Mesodermal cell (in vitro differentiated cells): ENCODE measurements around the gene ZNF764.
"Not testable (repeated sequence)": the region's sequence is repeated elsewhere in the genome, so short reads cannot be mapped to it uniquely, and the experiment has no call there.

Experiments
- H3K27ac ChIP-seq: 2 replicates; pipeline ENCODE4 v1.7.0; 2013; ENCODE audit warnings: mild to moderate bottlenecking, low read depth, low read length, moderate library complexity; ENCODE audit not compliant: severe bottlenecking
- H3K36me3 ChIP-seq: 2 replicates; pipeline ENCODE4 v1.7.1; 2013; ENCODE audit warnings: mild to moderate bottlenecking, low read length, moderate library complexity; ENCODE audit not compliant: control insufficient read depth, insufficient read depth
- H3K4me1 ChIP-seq: one replicate; pipeline ENCODE4 v1.7.1; 2013; ENCODE audit warnings: mild to moderate bottlenecking, low read length; ENCODE audit not compliant: insufficient read depth, control insufficient read depth, poor library complexity, severe bottlenecking
- H3K4me3 ChIP-seq: 2 replicates; pipeline ENCODE4 v1.7.0; 2013; ENCODE audit warnings: low read length, control low read depth, mild to moderate bottlenecking; ENCODE audit not compliant: insufficient read depth, poor library complexity, severe bottlenecking; ENCODE audit errors: extremely low read depth
- H3K9me3 ChIP-seq: 2 replicates; pipeline ENCODE4 v1.7.1; 2013; ENCODE audit warnings: mild to moderate bottlenecking, low read length, moderate library complexity; ENCODE audit not compliant: control insufficient read depth
- WGBS, 2 experiments: methylation state at CpG; one replicate each; pipeline ENCODE4 v1.1.5; 2013; ENCODE audit warnings: missing lambda C conversion rate in 2 of 2; ENCODE audit not compliant: insufficient coverage in 2 of 2; 5-methylcytosine and 5-hydroxymethylcytosine counted together

ZNF764 gene

DNA sequence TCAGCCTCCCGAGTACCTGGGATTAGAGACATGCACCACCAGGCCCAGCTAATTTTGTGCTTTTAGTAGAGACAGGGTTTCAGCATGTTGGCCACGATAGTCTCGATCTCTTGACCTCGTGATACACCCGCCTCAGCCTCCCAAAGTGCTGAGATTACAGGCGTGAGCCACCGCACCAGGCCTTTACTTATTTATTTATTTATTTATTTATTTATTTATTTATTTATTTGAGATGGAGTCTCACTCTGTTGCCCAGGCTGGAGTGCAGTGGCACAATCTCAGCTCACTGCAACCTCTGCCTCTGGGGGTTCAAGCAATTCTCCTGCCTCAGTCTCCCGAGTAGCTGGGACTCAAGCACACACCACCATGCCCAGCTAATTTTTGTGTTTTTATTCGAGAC, 32.7 kb upstream of the ZNF764 start:
- 90 to 98% methylated on average over 1 to 6 of the region's 9 CpGs for WGBS, 2 experiments
- not testable (repeated sequence) for H3K4me3 ChIP-seq, H3K4me1 ChIP-seq, H3K9me3 ChIP-seq, H3K27ac ChIP-seq
- peaks cover 27% of the 10 kb centered on the region for H3K36me3 ChIP-seq

- H3K4me1 ChIP-seq, H3K9me3 ChIP-seq, H3K4me3 ChIP-seq, H3K27ac ChIP-seq: not testable (repeated sequence)
- WGBS, 2 experiments = 100% methylated on average over 1 of the region's 2 CpGs
- peaks cover 24% of the 10 kb centered on the region for H3K36me3 ChIP-seq
These were observed 31.4 kb upstream of the ZNF764 start for GRCh38 chr16:30589582-30589981.

DNA sequence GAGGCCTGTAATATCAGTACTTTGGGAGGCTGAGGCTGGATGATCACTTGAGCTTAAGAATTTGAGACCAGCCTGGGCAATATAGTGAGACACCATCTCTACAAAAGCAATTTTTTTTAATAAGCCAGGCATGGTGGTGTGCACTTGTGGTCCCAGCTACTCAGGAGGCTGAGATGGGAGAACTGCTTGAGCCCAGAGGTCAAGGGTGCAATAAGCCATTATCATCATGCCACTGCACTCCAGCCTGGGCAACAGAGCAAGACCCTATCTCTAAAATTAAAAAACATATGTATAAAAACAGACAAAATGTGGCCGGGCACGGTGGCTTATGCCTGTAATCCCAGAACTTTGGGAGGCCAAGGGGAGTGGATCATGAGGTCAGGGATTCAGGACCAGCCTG, 30.5 kb upstream of the ZNF764 start:
- H3K9me3 ChIP-seq = no peaks in the 10 kb centered on the region
- H3K4me1 ChIP-seq = no peaks in the 10 kb centered on the region
- H3K27ac ChIP-seq = no peak overlapping the region
- H3K36me3 ChIP-seq = peaks cover 31% of the 10 kb centered on the region
- no CpG with 5 or more reads among the region's 2 CpGs for WGBS, 2 experiments
- H3K4me3 ChIP-seq = no peak overlapping the region

DNA sequence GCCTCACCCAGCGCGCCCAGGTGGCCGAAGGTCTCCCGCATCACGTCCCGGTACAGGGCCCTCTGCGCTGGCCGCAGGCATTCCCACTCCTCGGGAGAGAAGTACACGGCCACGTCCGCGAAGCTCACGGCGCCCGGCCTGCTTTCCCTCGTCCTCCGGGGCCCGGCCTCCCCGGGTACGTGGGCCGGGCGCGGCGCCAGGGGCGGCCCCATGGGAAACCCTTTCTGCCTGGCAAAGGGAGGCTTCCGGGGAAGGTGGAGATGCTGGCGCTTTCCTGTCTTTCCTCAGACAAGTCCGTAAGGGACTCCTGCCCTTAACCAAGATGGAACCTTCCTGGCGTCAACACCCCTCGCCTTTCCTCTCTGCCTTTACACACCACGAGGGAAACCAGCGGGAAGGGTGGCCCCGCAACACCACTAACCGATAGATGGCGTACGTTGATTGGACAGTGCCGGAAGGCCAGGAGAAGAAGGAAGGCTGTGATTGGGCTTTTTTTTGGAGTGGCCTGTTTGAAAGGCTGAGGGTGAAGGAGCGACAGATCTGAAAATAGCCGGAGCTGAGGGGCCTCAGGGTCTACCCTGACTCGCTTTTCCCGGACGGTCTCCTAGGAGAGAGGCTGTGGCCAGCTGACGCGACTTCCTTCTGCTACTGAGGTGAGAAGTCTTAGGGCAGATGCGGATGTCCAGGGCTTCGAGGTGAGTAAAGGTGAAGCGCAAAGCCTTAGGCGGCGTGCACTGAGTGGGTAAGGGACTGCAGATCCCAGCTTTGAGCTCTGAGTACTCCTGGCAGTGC, 27.4 kb upstream of the ZNF764 start, which contains the start of gene ZNF785:
ZNF785 (minus strand) TSS at position 298 of the 792 bp plus-strand sequence; CDS start at position 212, 86 bp downstream.
- Histone ChIP-seq H3K36me3 (peaks cover 59% of the 10 kb centered on the region), H3K4me3 (peak within 1 kb of the TSS; percentile 82), H3K27ac (peak within 1 kb of the TSS; percentile 79), H3K4me1 (peaks cover 4% of the 10 kb centered on the region), H3K9me3 (no peaks in the 10 kb centered on the region)
- WGBS, 2 experiments = 10 to 11% methylated on average over 41 to 45 of the region's 50 CpGs

- H3K36me3 ChIP-seq = peaks cover 59% of the 10 kb centered on the region
- peaks cover 4% of the 10 kb centered on the region for H3K4me1 ChIP-seq
- 0 to 1% methylated on average over 6 to 14 of the region's 23 CpGs for WGBS, 2 experiments
- H3K4me3 ChIP-seq = peak overlapping the region; percentile 82
- no peaks in the 10 kb centered on the region for H3K9me3 ChIP-seq
- peak overlapping the region; percentile 79 for H3K27ac ChIP-seq
These were observed 26.8 kb upstream of the ZNF764 start for GRCh38 chr16:30585022-30585399.

- peaks cover 59% of the 10 kb centered on the region for H3K36me3 ChIP-seq
- 97 to 98% methylated on average over 45 of the region's 48 CpGs for WGBS, 2 experiments
- no peak overlapping the region for H3K27ac ChIP-seq
- no peaks in the 10 kb centered on the region for H3K9me3 ChIP-seq
- H3K4me1 ChIP-seq = peaks cover 4% of the 10 kb centered on the region
- H3K4me3 ChIP-seq = no peak overlapping the region
These were observed 24.6 kb upstream of the ZNF764 start for GRCh38 chr16:30582611-30583340.

DNA sequence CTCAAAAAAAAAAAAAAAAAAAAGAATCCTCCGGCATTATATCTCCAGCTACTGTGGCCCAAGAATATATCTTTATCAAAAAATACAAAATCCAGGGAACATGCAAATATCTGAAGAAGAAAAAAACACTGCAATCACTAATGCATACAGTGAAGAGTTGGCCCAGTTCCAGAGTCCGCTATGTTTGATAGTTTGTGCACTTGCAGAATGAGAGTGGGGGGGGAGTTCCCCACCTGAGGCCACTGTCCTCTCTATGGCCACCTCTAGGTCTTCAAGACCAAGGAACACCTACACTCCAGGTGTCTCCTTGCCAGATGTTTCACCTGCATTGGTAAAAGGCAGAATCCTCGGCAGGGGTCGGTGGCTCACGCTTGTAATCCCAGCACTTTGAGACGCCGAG, 23.3 kb upstream of the ZNF764 start:
- no peak overlapping the region for H3K27ac ChIP-seq
- peaks cover 4% of the 10 kb centered on the region for H3K4me1 ChIP-seq
- WGBS, 2 experiments = 100% methylated on average over 5 of the region's 7 CpGs
- peaks cover 56% of the 10 kb centered on the region for H3K36me3 ChIP-seq
- H3K9me3 ChIP-seq = no peaks in the 10 kb centered on the region
- no peak overlapping the region for H3K4me3 ChIP-seq

DNA sequence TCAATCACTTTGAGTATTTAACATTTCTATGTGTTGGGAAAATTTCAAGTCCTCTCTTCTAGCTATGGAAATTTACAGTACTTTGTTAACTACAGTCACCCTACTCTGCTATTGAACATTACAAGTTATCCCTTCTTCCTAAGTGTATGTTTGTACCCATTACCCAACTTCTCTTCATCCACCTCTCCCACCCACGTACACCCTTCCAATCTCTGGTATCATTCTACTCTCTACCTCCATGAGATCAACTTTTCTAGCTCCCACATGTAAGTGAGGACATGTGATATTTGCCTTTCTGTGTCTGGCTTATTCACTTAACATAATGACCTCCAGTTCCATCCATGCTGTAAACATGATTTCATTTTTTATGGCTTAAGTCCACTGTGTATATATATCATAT, 16.5 kb upstream of the ZNF764 start:
- no peak overlapping the region for H3K27ac ChIP-seq
- no peak overlapping the region for H3K4me3 ChIP-seq
- peaks cover 19% of the 10 kb centered on the region for H3K36me3 ChIP-seq
- 80 to 100% methylated on average over 1 of the region's 1 CpG for WGBS, 2 experiments
- no peaks in the 10 kb centered on the region for H3K9me3 ChIP-seq
- peaks cover 11% of the 10 kb centered on the region for H3K4me1 ChIP-seq

- H3K36me3 ChIP-seq = peaks cover 1% of the 10 kb centered on the region
- peaks cover 11% of the 10 kb centered on the region for H3K4me1 ChIP-seq
- 0 to 1% methylated on average over 47 to 48 of the region's 67 CpGs for WGBS, 2 experiments
- no peaks in the 10 kb centered on the region for H3K9me3 ChIP-seq
- H3K27ac ChIP-seq = peak within 1 kb of the TSS; percentile 86
- peak within 1 kb of the TSS; percentile 53 for H3K4me3 ChIP-seq
These were observed 13.5 kb upstream of the ZNF764 start, which contains the start of gene ZNF688 for GRCh38 chr16:30571445-30572322. Gene ZNF688, minus strand, starts transcription at chr16:30571714. Its CDS starts 85 bp downstream, at chr16:30571629.

GRCh38 chr16:30570636-30571444, 12.7 kb upstream of the ZNF764 start:
- 7 to 12% methylated on average over 9 to 12 of the region's 22 CpGs for WGBS, 2 experiments
- Histone ChIP-seq H3K4me1 (peaks cover 11% of the 10 kb centered on the region), H3K27ac (peak overlapping the region; percentile 86), H3K9me3 (no peaks in the 10 kb centered on the region), H3K36me3 (no peaks in the 10 kb centered on the region), H3K4me3 (peak overlapping the region; percentile 53)
